GM23248 (cell line): ENCODE data around the gene MORC2.

ENCODE experiments used
- EZH2 ChIP-seq: fragments of 200-600 bp; sonication (generic); IDR thresholded peaks from 2 replicates; pipeline ENCODE4 v1.6.1; 2018; ENCODE audit warnings: antibody characterized with exemption, mild to moderate bottlenecking; ENCODE audit not compliant: insufficient read depth, poor library complexity, severe bottlenecking
- EZH2phosphoT487 ChIP-seq: fragments of 200-600 bp; sonication (generic); IDR thresholded peaks from 2 replicates; pipeline ENCODE4 v1.6.1; 2018; ENCODE audit warnings: antibody characterized with exemption, moderate library complexity, mild to moderate bottlenecking, low read depth; ENCODE audit not compliant: insufficient read depth

- TF ChIP-seq EZH2 (no peak), EZH2phosphoT487 (no peak)
These were observed 41.9 kb downstream of the MORC2 start for GRCh38 chr22:30926706-30927105.
